Muscle of arm (tissue), 12 donors: ENCODE data around the gene SGK1. TPM values are rescaled to one million over a fixed set of nuclear protein-coding genes. Genes with fewer than 3 reads are reported as not detected.
"Not testable (repeated sequence)": the region's sequence is repeated elsewhere in the genome, so short reads cannot be mapped to it uniquely, and the experiment has no call there.

Experiments used
- DNase-seq: peaks from one replicate; pipeline ENCODE4 v3.0.0-alpha.2; 2013
- polyA plus RNA-seq, 12 donors: library from polyadenylated mRNA; unstranded; fragments of 120-200 nt; gene quantifications; one replicate each; pipeline ENCODE4 v1.2.1, GENCODE V29; 2013; ENCODE audit not compliant: insufficient read length in 12 of 12

Gene SGK1
- polyA plus RNA-seq, 12 donors, result 24.0 to 58.8 (median 32.6) TPM; not detected in 1

DNA sequence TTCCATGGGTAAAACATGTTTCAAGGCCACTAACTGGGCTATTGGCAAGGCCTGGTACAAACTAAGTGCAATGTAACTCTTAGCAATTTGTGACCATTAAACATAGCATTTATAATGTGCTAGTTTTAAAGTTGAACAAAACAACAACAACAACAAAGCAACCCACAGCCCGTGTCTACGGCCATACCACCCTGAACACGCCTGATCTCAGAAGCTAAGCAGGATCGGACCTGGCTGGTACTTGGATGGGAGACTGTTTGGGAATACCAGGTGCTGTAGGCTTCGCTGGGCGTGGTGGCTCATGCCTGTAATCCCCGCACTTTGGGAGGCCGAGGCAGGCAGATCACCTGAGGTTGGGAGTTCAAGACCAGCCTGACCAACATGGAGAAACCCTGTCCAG lies 61.0 kb downstream of the SGK1 start:
- DNase-seq, result no peak

- DNase-seq, result not testable (repeated sequence)
These were observed 62.6 kb downstream of the SGK1 start for GRCh38 chr6:134255280-134255679.

DNA sequence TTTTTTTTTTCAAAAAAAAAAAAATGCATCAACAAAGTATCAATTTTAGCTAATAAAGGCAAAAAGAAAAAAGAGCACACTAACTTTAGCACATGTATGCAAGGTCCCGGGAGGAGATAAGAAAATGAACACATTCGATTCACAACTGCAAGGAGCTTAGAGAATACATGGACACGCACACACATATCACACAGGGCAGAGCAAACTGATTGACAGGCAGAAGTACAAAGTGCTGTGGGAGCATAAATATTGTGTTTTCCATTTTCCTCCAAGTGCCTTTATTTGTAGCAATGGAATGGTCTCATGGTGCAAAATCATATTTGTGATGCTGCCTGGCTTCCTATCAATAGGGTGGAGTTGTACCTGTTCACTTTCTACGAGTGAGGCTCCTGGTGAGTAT lies 63.8 kb downstream of the SGK1 start:
- DNase-seq, result no peak

DNA sequence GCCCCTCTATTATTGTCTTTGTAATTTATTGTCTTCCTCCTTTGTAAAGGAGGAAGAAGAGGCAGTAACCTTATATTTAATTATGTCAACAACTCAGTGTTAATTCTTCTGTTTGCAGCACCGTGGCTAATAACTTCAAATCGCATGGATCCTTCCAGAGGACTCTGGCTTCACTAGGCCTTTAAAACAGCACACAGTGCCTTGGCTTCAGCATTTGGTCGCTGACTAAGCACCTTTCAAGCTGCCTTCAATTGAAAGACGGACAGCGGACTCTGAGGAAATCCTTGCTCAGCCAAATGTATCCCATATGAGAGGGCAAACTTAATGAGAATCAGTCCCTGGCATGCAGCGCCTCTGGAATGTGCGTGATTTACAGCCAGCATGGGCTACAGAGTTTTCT lies 64.2 kb downstream of the SGK1 start:
- DNase-seq, result no peak

DNA sequence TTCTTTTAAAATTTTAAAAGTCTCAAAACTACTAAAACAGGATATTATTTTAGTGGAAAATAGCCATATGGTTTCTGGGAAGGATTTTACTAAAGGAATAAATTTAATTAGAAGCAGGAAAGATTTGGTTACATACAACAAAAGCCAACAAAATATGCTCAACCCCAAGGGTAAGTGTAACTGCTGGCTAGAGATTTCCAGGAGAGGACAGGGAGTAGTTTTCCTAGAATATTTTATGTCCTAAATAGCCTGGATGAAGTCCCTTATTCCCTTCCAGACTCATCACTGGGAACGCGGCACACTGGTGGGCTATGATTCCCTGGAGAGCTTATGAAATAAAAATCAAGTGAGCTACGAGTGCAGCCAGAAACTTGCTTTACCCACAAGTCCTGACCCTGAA lies 66.6 kb downstream of the SGK1 start:
- DNase-seq, result no peak

DNA sequence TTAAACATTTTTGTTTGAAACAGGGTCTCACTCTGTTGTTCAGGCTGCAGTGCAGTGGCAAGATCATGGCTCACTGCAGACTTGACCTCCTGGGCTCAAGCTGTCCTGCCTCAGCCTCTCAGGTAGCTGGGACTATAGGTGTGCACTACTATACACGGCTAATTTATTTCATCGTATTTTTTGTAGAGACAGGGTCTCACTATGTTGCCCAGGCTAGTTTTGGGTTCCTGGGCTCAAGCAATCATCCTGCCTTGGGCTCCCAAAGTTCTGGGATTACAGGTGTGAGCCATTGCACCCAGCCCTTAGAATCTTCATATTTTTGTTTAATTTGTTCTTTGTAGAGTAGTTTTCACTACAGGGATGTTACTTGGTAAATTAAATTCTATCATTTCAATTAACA lies 67.1 kb downstream of the SGK1 start:
- DNase-seq, result no peak

- no peak for DNase-seq
These were observed 67.9 kb downstream of the SGK1 start for GRCh38 chr6:134249759-134250602.

DNA sequence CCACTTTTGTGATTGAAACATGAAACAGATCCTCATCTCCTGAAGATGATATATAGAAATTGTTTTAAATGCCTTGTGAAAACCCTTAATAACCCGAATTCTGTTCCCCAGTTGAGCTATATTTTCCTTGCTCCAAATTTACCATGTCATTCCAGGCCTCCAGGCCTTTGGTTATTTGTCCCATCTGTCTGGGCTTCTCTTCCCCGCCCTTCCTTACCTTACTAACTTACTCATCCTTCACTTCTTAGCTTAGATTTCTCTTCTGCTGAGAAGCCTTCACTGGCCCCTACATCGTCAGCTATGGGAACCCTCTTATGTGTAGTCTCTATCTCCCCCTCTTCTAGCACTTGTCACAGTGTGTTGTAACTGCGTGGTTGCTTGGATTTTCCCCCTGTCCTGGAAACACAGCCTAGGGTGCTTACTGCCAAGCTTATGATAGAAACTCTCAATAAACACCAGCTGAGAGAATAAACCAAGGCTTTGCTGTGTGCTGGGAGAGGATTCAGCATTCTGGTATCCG lies 68.6 kb downstream of the SGK1 start:
- DNase-seq, result no peak

DNA sequence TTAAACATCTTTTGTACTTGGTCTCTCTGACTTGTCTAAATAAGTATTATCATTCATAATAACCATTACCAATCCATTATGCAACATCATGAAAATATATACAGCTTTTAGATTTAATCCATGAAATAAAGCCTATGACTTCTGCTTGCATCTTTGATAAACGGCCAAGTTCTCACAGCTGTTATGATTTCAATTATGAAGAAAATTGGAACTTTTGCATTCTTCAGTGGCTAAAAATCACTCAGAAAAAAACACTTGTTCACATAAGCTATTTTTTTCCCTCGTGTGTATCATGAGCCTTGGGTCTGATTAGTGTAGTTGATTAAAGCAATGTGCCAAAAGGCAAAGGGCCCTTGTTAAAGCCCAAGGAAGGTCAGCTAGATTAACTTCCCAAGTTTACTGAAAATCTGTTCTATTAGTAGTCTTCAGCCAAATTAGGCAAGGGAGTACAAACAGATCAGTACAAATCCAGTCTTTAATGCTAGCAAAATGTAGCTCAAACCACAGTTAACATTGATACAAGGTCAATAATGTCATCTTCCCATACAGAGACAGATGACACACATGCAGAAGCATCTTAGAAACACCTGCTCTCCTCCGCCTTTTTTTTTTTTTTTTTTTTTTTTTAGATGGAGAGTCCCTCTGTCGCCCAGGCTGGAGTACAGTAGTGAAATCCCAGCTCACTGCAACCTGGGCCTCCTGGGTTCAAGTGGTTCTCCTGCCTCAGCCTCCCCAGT lies 69.9 kb downstream of the SGK1 start:
- DNase-seq, result no peak

DNA sequence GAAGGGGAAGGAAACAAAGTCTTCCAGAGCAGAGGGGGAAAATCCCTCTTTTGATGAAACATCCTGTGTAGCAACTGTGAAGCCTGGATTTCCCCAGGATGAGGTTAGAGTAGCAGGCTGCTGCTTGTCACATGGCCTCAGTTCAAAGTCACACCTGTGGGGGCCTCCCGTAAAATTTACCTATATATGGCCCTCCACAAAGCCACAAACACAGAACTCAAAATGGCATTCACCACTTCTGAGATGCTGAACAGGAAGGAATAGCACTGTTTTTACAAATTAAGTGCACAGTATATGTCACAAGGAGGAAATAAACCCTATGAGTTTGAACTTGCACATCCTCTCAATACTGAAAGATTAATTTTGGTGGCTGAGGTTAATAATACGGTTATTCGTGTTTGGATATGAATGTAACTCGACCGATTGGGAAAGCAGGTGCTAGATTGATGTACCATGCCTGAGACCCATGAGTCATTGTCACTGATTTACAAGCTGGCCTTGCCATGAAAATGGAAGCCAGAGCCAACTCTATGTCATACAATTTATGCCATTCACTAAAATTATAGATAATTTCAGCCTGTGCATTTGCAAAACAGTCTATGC lies 70.6 kb downstream of the SGK1 start:
- DNase-seq, result no peak

- DNase-seq, result no peak
These were observed 72.2 kb downstream of the SGK1 start for GRCh38 chr6:134245706-134246105.

DNA sequence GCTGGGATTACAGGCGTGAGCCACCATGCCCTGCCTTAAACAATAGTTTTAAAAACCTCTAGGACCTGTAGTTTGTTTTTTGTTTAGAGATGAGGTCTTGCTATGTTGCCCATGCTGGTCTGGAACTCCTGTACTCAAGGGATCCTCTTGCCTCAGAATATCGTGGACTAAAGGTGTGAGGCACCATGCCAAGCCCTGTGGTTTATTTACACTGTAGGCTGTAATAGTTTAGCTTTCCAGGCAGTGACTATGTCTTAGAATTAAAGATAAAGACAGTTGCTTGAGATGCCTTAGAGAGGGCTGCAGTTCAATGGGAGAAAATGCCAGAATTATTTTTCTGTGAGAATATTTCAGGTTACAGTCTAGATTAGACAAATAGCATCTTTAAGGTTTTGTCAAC lies 72.9 kb downstream of the SGK1 start:
- no peak for DNase-seq

GRCh38 chr6:134240665-134241431 lies 77.1 kb downstream of the SGK1 start:
- DNase-seq, result no peak

GRCh38 chr6:134238960-134239795 lies 78.7 kb downstream of the SGK1 start:
- DNase-seq, result peak; percentile 59

GRCh38 chr6:134238006-134238405 lies 79.9 kb downstream of the SGK1 start:
- no peak for DNase-seq

DNA sequence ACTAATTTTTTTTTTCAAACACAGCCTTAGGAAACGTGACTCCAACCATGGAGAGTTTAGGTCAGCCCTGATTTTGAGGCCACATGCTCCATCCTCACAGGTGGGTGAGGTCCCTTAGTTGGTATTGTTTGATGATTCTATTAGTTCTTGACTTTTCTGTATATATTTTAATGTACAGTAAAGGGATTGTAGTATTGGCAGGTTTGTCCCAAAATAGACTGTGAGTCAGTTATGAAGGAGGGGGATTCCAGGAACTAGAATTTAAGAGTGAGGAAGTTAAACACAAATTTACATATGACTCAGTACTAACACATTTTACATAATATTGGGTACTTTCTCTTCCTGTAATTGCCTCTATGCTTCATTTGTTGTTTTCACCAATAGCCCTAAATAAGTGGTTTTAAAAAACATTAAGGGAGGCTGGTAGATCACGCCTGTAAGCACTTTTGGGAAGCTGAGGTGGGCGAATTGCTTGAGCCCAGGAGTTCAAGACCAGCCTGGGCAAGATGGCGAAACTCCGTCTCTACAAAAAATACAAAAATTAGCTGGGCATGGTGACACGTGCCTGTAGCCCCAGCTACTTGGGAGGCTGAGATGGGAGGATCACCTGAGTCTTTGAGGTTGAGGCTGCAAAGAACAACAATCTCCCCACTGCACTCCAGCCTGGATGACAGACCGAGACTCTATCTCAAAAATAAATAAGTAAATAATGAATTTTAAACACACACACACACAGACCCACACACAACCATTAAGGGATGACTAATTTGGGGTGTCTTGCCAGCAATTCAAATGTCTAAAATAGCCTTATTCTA lies 81.8 kb downstream of the SGK1 start:
- no peak for DNase-seq

- not testable (repeated sequence) for DNase-seq
These were observed 82.6 kb downstream of the SGK1 start for GRCh38 chr6:134235334-134235733.

- no peak for DNase-seq
These were observed 84.5 kb downstream of the SGK1 start for GRCh38 chr6:134233180-134233955.

GRCh38 chr6:134230940-134231339 lies 87.0 kb downstream of the SGK1 start:
- no peak for DNase-seq
